HG03064 (cell line): ENCODE results near the gene NRIP1.
"Not testable (repeated sequence)": the region's sequence is repeated elsewhere in the genome, so short reads cannot be mapped to it uniquely, and the experiment has no call there.

Experiments
- ATAC-seq: cut with Tn5 transposase; IDR thresholded peaks from one replicate; pipeline ENCODE4 v1.9.1; 2021; ENCODE audit warnings: low read depth; ENCODE audit not compliant: unreplicated experiment

The NRIP1 gene

DNA sequence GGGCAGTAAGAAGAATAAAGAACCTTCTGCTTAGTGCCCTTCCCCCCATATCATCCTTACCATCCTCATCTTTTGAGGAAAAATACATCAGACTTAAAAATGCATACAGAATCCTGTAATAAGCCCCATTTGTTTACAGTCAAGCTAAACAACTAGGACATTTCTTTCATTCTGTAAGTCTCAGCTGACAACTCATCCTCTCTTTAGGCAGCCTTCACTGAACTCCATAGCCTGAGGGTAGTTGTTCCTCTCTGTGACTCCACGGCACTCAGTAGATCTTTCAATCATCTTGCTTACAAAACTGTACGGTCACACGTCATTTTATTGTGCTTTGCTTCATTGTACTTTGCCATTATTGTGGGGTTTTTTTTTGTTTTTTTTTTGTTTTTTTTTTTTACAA is 82.5 kb downstream of the NRIP1 start:
- no peak for ATAC-seq

DNA sequence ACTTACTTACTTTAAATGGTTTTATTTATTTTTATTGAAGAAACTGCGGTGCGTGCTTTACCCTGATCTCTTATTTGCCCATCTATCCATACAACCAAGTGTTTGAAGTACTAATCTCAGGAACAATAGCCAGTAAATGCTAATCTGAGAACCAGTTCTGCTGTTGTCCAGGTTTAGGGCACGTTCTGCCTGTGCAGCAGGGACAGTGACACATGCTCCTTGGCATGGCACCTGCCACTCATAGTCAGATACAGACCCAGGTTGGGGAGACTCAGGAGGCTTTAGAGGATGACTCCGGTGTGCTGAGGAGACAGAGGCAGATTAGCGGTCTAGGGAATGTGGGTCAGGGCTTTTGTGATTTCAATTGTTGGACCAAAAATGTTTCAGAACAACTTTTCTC is 83.6 kb downstream of the NRIP1 start:
- no peak for ATAC-seq

DNA sequence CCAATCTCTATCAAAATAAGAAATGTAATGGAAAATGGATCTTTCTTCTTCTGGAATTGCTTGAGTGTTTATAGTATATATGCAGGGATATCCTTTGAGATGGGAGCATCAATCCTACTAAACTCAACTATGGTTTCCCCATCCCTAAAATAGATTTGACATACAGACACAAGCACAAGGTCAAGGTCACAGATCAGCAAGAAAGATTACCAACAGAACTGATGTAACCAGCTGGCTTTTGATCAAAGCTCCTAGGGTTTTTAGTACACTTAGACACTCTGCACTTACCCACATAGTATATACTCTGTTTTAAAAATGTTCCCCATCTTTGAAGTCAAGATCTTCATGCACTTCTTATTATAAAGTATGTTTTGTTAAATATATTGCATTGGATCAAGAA is 85.5 kb downstream of the NRIP1 start:
- no peak for ATAC-seq

DNA sequence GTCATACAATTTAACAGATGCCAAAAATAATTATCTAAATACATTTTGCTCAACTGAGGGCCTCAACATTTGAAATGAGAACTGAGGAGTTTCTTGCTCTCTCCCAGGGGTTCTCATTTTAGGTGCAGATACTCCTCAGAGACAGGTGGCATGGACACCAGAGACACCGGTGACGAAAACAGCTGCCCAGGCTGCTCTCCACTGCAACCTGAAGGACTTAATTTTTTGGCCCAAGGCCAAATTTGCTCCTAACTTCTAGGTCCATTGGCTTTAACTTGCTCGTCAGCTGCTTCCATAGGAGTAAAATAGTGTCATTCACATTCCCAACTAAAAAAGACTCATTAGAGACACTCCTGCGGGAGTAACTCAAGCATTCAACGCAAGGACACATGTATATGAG is 87.0 kb downstream of the NRIP1 start:
- no peak for ATAC-seq

DNA sequence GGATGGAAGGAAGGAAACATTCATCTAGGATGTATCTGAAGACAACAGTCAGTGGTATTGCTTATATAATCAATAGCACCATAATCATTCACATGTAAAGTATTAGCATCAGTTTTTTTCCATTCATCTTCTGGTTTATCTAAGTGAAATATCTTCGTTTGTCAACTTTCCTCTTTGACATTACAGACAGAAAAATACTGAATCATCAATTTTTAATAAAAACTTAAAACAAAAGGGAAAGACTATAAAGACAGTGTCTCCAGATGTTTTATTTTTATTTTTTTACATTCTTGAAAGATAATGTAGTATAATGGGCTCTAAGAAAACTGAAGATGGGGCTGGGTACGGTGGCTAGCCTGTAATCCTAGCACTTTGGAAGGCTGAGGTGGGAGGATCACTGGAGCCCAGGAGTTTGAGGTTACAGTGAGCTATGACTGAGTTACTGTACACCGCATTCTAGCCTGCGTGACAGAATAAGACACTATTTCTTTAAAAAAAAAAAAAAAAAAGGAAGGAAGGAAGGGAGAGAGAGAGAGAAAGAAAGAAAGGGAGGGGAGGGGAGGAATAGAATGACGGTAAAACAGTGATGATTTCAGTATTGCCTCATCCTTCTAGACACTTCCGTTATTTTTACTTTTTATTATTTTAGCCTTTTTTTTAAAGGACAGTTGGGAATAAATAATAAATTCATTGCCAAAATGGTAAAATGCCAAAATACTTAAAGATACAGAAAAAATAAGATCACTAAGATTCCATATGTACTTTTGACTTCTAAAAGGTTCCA is 89.5 kb downstream of the NRIP1 start:
- ATAC-seq, result no peak

DNA sequence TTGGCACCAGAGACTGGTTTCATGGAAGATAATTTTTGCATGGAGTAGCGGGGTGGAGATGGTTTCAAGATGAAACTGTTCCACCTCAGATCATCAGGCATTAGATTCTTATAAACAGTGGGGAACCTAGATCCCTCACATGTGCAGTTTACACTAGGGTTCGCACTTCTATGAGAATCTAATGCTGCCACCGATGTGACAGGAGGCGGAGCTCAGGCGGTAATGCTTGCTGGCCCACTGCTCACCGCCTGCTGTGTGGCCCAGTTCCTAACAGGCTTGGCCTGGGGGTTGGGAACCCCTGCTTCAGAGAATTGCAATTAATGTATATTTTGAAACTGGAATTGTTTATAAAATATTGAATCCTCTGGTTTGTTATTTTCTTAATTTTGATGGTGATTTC is 92.1 kb downstream of the NRIP1 start:
- ATAC-seq, result no peak

DNA sequence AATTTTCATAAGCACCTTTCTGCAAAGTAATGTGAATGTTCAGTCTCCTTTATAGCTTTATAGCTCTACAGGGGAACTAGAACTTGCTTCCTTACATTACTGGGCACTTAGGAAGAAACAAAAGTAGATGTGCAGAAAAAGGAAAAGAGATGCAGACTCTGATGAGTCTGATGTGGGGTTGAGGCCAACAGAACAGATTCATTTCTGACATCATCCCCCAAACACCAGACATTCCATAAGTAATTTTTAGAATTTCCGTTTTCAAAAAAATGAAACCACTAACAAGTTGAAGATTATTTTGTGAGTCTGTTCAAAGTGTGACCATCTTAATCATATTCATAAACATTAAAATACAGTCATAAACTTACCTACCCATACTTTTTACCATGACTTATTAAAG is 96.0 kb downstream of the NRIP1 start:
- ATAC-seq, result no peak

DNA sequence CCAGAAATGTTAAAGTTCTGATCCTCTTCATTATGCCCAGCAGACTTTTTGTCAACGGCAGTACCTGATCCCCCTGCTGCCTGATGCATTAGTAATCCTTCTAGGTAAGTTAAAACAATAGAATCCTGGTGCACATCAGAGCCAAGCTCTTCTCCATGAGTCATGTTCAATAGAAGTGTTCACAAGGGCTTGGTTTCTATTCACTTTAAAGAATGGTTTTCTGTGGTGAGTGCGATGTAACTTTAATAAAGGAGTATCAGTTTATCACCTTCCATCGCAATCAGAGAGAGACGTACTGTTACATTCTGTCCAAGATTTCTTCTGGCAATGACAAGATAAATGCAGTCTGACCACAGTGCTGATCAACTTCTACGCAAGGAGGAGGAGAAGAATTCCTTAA is 96.8 kb downstream of the NRIP1 start:
- no peak for ATAC-seq

DNA sequence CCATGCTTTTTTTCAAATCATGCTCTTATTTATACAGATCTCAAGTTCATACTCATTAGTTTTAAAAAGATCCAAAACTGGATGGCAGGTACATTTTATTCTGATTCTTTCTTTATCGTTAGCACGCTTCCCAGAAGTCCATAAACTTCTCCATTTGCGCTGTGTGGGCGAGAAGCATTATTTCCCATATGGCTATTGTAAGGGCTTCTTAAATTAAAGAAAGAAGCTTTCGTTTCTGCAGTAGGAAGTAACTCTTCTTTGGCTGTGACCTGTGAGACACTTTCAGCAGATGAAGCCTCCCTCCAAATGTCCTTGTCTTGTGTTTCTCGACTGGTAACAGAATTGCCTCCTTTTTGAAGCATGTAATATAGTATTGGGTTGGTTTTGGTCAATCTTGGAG is 100.2 kb downstream of the NRIP1 start:
- ATAC-seq, result no peak

DNA sequence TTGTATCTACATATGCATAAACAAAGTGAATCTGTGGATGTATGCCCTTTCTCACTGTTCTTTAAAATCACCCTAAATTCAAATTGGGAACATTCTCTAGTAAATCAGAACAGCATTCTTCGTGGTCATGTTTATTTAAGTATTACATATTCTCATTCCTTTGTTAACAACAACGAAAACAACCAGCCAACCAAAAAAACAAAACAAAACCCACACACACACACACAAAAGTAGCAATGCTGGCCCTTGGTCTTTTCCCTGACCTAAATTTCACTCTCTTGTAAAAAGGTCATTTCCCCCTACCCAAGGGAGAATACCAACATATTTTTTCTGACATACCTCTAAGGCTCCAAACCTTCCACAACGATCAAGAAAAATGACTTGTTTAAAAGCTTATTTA is 102.6 kb downstream of the NRIP1 start:
- no peak for ATAC-seq

DNA sequence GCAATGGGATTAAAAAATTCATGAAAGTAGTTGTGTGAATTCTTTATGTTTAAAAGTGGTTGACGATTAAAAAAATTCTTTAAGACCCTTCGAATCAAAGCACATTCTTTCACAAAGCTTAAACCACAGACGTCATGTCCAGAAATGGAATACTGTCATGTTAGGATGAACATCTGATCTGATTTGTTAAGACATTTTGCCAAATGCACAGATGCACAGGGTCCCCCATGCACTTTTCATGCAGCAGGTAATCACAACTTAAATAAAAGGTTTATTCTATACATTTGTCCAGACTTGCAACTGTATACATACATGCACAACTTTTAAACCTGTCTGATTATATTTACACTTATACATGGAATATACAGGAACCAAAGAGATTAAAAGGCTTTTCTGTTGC is 103.3 kb downstream of the NRIP1 start:
- ATAC-seq, result no peak

DNA sequence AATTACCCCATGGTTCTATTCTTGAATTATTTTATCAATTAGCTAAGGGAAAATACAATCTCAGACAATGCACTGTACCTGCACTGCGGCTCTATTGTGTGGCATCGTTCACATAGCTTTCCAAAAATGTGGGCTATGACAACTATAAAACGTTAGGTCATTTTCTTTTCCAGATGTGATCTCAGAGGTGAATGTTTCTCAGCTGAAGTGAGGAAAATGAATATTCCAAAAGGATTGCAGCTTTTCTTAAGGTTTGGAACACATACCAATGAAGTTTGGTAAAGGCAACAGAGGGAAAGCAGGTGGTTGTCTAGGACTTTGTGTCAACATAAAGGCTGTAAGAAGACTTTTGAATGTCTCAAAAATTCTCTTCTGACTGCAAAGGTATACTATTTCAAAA is 105.5 kb downstream of the NRIP1 start:
- no peak for ATAC-seq

DNA sequence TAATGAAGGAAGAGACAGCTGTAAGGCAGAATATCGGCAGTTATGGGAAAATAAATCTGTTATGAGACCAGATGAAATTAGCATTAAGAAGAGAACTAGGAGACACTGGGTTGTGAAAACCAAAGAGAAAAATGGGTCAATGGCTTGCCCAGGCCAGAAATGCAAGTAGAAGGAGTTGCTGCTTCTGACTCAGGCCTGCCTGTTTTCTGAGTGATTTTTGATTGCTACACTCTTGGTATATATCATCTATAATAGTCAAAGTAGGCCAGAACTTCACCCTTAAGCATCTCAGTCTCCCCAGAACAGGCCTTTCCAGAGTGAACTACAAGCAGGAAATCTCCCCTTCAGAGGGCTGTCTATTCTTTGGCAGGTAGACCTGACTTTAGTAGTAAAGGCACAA is 107.0 kb downstream of the NRIP1 start:
- no peak for ATAC-seq

DNA sequence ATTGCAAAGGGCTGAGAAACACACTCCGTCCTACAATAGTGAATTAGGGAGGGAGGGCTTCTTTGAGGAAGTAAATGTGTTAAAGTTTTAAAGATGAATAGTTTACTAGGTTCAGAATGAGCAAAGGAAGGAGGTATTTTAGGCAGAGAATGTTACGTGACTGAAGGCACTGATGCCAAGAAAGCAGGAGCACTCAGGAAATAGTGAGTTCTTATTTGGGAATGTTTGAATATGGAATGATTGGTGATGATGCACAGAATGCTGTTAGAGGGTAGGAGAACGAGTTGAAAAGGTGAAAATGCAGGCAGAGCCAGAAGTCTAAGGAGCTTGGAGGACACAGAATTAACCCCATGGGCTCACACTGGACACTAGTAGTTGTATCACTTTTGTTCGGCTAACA is 108.0 kb downstream of the NRIP1 start:
- ATAC-seq, result no peak

DNA sequence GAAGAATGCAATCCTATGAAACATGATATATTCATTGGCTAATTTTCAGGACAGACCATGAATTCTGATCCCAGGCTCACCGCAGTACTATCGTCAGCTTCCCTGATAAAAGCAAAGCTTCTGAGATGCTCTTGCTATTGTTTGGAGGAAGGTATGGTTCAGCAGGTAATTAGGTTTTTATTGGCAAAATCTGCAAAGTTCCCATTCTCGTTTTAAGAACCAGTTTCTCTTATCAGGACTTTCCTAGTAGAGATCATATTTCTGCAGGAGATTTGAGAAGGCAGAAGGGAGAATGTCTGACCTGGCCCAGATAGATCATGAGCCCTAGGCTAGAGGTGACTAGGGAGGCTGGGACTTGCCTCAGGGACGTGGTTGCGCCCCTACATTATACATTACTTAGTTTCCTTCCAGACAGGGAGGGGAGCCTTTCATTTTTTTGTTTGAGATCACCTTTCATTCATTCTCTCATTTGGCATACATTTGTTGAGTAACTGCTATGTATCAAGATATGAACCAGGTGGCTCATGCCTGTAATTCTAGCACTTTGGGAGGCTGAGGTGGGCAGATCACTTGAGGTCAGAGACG is 108.8 kb downstream of the NRIP1 start:
- ATAC-seq, result no peak

DNA sequence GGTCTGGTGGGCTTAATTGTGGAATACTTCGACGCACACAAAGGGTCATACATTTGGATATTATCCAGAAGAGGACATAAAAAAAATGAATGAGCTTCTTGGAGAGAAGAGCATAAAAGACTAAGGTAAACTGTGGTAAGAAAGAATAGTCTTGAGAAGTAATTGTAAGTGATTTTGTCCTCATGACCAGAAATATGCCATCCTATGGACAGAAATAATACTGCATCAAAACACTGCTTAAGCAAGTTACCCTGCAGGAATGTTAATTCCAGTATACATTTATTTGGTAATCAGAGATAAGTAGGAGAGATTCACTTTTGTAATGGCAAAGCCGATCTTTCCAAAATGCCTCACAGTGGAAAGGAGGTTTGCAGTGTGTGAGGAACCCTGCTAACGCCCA is 111.9 kb downstream of the NRIP1 start:
- no peak for ATAC-seq

DNA sequence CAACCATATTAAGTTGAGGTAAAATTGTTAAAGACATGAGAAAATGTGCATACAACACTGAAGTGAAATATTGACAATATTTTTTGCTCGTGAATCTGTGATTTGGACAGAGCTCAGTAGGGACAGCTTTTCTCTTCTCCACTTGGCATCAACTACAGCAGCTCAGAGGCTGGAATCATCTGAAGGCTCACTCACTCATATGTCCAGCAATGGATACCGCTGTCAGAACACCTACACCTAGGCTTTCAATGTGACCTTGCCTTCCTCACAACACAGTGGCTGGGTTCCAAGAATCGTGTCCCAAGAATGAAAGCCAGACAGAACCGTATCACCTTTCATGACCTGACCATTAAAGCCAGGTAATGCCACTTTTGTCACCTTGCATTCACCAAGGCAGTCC is 115.2 kb downstream of the NRIP1 start:
- no peak for ATAC-seq

DNA sequence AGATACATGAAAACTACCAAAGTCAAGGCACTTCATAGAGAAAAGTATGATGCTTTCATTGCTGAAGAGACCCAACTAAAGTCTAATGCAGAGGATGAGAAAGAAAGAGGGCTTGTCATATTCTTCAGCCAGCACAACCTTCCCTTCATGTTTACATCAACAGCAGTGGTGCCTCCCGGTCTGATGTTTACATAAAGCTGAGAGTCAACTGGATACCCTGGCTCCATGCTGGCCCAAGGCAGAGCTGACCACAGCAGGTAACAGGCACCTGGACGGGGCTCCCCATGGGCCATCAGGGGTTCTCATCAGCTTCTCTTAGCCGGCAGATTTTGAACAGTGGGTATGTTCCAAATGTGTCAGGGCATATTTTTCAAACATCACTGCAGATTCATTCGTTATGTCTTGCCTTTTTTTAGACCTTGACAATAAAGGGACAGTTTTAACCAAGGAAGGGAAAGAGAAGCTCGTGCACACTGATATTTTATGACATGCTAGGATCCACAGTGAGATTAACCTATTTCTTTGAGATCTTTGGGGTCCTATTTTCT is 117.1 kb downstream of the NRIP1 start:
- no peak for ATAC-seq

DNA sequence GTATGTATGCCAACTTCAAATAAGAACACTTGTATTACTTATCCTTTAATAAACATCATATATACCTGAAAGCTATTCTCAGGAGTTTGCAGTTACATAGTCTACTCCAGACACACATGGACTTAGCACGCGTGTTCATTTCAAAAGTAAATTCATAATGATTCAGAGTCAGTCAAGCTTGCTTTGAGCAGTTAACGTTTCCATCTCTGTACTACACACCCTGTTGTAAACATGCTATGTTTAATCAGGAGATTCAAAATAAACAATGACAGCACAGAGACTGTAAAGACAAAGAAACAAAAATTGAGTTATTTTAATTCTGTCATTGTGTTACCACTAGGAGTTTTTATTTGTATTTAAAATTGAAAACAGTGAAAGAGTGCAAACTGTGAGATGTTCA is 119.6 kb downstream of the NRIP1 start:
- ATAC-seq, result no peak

DNA sequence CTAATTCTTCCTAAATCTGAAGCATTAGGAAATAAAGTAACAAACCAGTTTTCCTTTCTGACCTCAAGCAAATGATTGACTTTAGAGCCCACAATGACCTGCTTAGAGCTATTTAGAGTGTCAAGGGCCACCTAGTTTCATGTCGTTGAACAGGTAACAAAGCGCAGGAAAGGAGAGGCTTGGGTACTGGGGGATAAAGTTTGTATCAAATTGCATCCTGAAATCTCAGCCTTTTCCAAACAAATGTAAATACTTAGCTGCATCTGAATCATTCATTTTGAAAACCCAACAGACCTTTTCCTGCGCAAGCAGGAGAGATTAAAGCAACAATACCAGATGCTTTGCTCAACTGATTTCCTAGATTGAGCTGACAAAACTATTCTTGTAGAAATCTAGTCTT is 121.2 kb downstream of the NRIP1 start:
- no peak for ATAC-seq

DNA sequence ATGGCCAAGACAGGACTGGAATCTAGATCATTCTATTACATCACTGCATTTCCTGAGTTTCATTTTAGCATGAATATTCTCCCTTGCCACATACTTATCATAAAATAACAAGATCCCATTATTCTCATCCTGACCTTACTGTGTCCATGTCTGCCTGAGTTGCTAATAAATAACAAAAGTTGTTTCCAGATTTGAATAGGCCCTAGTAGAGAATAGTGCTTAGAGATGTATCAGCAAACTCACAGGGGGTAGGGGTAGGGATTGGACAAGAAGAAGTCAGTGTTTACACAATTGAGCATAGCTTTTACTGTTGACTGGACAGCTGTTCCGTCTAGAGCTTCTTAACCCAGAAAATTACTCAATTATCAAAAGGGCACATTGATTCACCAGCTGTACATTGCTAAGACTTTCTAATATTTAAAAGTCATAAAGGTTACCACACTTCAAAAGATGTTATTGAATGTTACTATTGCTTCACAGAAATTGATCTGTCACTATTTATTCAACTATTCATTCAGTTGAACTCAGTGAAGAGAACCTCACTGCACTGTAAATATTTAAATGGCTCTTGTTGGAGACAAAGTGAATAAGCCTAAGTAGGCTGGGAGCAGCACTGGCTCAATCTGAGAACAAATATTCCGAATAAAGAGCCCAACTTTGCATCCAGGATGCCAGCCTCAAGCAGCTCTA is 121.9 kb downstream of the NRIP1 start:
- no peak for ATAC-seq

DNA sequence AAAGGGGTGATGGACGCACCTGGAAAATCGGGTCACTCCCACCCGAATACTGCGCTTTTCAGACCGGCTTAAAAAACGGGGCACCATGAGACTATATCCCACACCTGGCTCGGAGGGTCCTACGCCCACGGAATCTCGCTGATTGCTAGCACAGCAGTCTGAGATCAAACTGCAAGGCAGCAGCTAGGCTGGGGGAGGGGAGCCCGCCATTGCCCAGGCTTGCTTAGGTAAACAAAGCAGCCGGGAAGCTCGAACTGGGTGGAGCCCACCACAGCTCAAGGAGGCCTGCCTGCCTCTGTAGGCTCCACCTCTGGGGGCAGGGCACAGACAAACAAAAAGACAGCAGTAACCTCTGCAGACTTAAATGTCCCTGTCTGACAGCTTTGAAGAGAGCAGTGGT is 137.5 kb downstream of the NRIP1 start:
- ATAC-seq, result not testable (repeated sequence)
